ENCODE measurements around the gene THSD4.
"Not testable (repeated sequence)": the region's sequence is repeated elsewhere in the genome, so short reads cannot be mapped to it uniquely, and the experiment has no call there.

THSD4 gene

GRCh38 chr15:71658827-71659729, 543.8 kb downstream of the THSD4 start:
- no peak for DNase-seq (ENCODE audit: low spot score)

GRCh38 chr15:71659730-71660067, 544.4 kb downstream of the THSD4 start:
- no peak for DNase-seq (ENCODE audit: low spot score)

- DNase-seq (ENCODE audit: low spot score), result no peak
These were observed 545.2 kb downstream of the THSD4 start for GRCh38 chr15:71660501-71660900.

GRCh38 chr15:71662306-71662705, 547.0 kb downstream of the THSD4 start:
- DNase-seq (ENCODE audit: low spot score), result no peak

GRCh38 chr15:71664622-71665021, 549.4 kb downstream of the THSD4 start:
- DNase-seq (ENCODE audit: low spot score), result no peak

GRCh38 chr15:71666763-71667620, 551.7 kb downstream of the THSD4 start:
- no peak for DNase-seq (ENCODE audit: low spot score)

- DNase-seq (ENCODE audit: low spot score), result no peak
These were observed 554.4 kb downstream of the THSD4 start for GRCh38 chr15:71669688-71670087.

- not testable (repeated sequence) for DNase-seq (ENCODE audit: low spot score)
These were observed 555.0 kb downstream of the THSD4 start for GRCh38 chr15:71670222-71670621.

GRCh38 chr15:71674354-71674753, 559.1 kb downstream of the THSD4 start:
- DNase-seq (ENCODE audit: low spot score), result no peak

GRCh38 chr15:71677352-71677751, 562.1 kb downstream of the THSD4 start:
- DNase-seq (ENCODE audit: low spot score), result no peak

- no peak for DNase-seq (ENCODE audit: low spot score)
These were observed 562.5 kb downstream of the THSD4 start for GRCh38 chr15:71677766-71678165.

GRCh38 chr15:71678191-71678590, 562.9 kb downstream of the THSD4 start:
- DNase-seq (ENCODE audit: low spot score), result no peak

GRCh38 chr15:71678605-71679004, 563.3 kb downstream of the THSD4 start:
- no peak for DNase-seq (ENCODE audit: low spot score)

GRCh38 chr15:71679223-71679792, 564.0 kb downstream of the THSD4 start:
- DNase-seq (ENCODE audit: low spot score), result no peak

GRCh38 chr15:71679793-71680353, 564.6 kb downstream of the THSD4 start:
- DNase-seq (ENCODE audit: low spot score), result no peak

GRCh38 chr15:71682001-71682400, 566.7 kb downstream of the THSD4 start:
- no peak for DNase-seq (ENCODE audit: low spot score)

GRCh38 chr15:71683411-71684274, 568.4 kb downstream of the THSD4 start:
- no peak for DNase-seq (ENCODE audit: low spot score)

- DNase-seq (ENCODE audit: low spot score), result no peak
These were observed 570.2 kb downstream of the THSD4 start for GRCh38 chr15:71685420-71685993.

GRCh38 chr15:71686221-71687050, 571.2 kb downstream of the THSD4 start:
- no peak for DNase-seq (ENCODE audit: low spot score)

GRCh38 chr15:71687902-71688508, 572.7 kb downstream of the THSD4 start:
- DNase-seq (ENCODE audit: low spot score), result no peak
